A549 (cell line): ENCODE data around the gene TACC3. TPM values are rescaled to one million over a fixed set of nuclear protein-coding genes. Genes with fewer than 3 reads are reported as not detected.

Experiments
- ATAC-seq, 2 experiments: fragments of 200-7000 bp in 1 of 2; fragments of >200 bp in 1 of 2; cut with Nextera tagmentation in 1 of 2; cut with Tn5 transposase in 1 of 2; 3 replicates each; pipeline versions ENCODE4 v1.8.0 to v1.9.1; 2018 to 2020; ENCODE audit warnings: mild to moderate bottlenecking in 1 of 2, moderate library complexity in 1 of 2
- CTCF ChIA-PET: fragments of 300-600 bp; sonication (Branson Sonifier 250); formaldehyde crosslinking; extraction: SDS; loops from one replicate; lab custom pipeline; 2021; ENCODE audit warnings: antibody characterized with exemption, inconsistent platforms; lab: Yijun Ruan, JAX
- POLR2A ChIA-PET: fragments of 350-600 bp; formaldehyde crosslinking; extraction: SDS; loops from one replicate; lab custom pipeline; 2021; ENCODE audit warnings: antibody characterized with exemption, inconsistent platforms; lab: Yijun Ruan, JAX
- DNase-seq, 2 experiments: peaks; one replicate each; pipeline versions ENCODE4 v3.0.0 to v3.0.0-alpha.2; 2011 to 2016; ENCODE audit warnings: low read depth in 1 of 2, low spot score in 1 of 2
- FAIRE-seq: peaks from 2 replicates; lab custom pipeline; 2011; peaks lifted over from hg19 to GRCh38; lab: Jason Lieb, UNC
- H3K27ac ChIP-seq, 2 experiments: fragments of >200 bp; sonication (Bioruptor Twin); formaldehyde crosslinking; 3 replicates each; pipeline ENCODE4 v1.5.1; 2016 to 2017
- H3K4me1 ChIP-seq: fragments of >200 bp; sonication (Bioruptor Twin); formaldehyde crosslinking; 3 replicates; pipeline ENCODE4 v1.6.1; 2016
- H3K4me2 ChIP-seq: fragments of >200 bp; sonication (Bioruptor Twin); formaldehyde crosslinking; 3 replicates; pipeline ENCODE4 v1.6.1; 2016
- H3K4me3 ChIP-seq: fragments of >200 bp; sonication (Bioruptor Twin); formaldehyde crosslinking; 3 replicates; pipeline ENCODE4 v1.5.1; 2016
- H3K9me3 ChIP-seq: fragments of >200 bp; sonication (Bioruptor Twin); formaldehyde crosslinking; 3 replicates; pipeline ENCODE4 v1.6.1; 2016
- CBX2 ChIP-seq: fragments of 200-600 bp; sonication (generic); IDR thresholded peaks from 2 replicates; pipeline ENCODE4 v1.6.1; 2016; ENCODE audit warnings: low read depth, mild to moderate bottlenecking, borderline replicate concordance
- CHD4 ChIP-seq: fragments of 200-600 bp; sonication (generic); IDR thresholded peaks from 2 replicates; pipeline ENCODE4 v1.6.1; 2016; ENCODE audit warnings: antibody characterized with exemption, mild to moderate bottlenecking, borderline replicate concordance
- EP300 ChIP-seq, 2 experiments: fragments of >200 bp; sonication (Bioruptor Twin); formaldehyde crosslinking; IDR thresholded peaks; 2 replicates in 1 of 2; 3 replicates in 1 of 2; pipeline ENCODE4 v1.6.1; 2016 to 2017
- ESRRA ChIP-seq: fragments of 150-350 bp; IDR thresholded peaks from 2 replicates; pipeline ENCODE4 v1.6.1; 2014; ENCODE audit warnings: mild to moderate bottlenecking, low read length, borderline replicate concordance
- FOSL2 ChIP-seq, 2 experiments: fragments of 450-650 bp in 1 of 2; fragments of >200 bp in 1 of 2; sonication (Bioruptor Twin) in 1 of 2; formaldehyde crosslinking; IDR thresholded peaks; 2 replicates each; pipeline versions ENCODE4 v1.5.0 to v1.6.1; 2016 to 2020; ENCODE audit warnings: mild to moderate bottlenecking in 1 of 2, moderate library complexity in 1 of 2
- GATA3 ChIP-seq: IDR thresholded peaks from 2 replicates; pipeline ENCODE4 v1.6.1; 2012; ENCODE audit warnings: borderline replicate concordance
- HDAC2 ChIP-seq: fragments of 200-600 bp; sonication (generic); IDR thresholded peaks from 2 replicates; pipeline ENCODE4 v1.6.1; 2016
- HMGXB4 ChIP-seq: fragments of 250-450 bp; sonication (Bioruptor Pico); IDR thresholded peaks from 2 replicates; pipeline ENCODE4 v1.5.0; 2021; ENCODE audit warnings: mild to moderate bottlenecking, moderate library complexity, borderline replicate concordance
- HOXA7 ChIP-seq: fragments of 250-450 bp; sonication (Bioruptor Pico); IDR thresholded peaks from 2 replicates; pipeline ENCODE4 v1.5.0; 2020; ENCODE audit warnings: mild to moderate bottlenecking, moderate library complexity
- HOXB13 ChIP-seq: fragments of 250-450 bp; sonication (Bioruptor Pico); IDR thresholded peaks from 2 replicates; pipeline ENCODE4 v1.5.0; 2020; ENCODE audit warnings: low read depth, mild to moderate bottlenecking, moderate library complexity
- KDM5A ChIP-seq: fragments of 200-600 bp; sonication (generic); IDR thresholded peaks from 2 replicates; pipeline ENCODE4 v1.6.1; 2016; ENCODE audit warnings: antibody characterized with exemption, mild to moderate bottlenecking
- NFE2L2 ChIP-seq: fragments of 150-350 bp; conservative IDR thresholded peaks from 2 replicates; pipeline ENCODE4 v1.6.1; 2014; ENCODE audit warnings: low read length
- NR3C1 ChIP-seq: fragments of >200 bp; sonication (Bioruptor Twin); formaldehyde crosslinking; IDR thresholded peaks from 3 replicates; pipeline ENCODE4 v1.6.1; 2017
- PHF8 ChIP-seq: fragments of 200-600 bp; sonication (generic); IDR thresholded peaks from 2 replicates; pipeline ENCODE4 v1.6.1; 2016; ENCODE audit warnings: low read depth, mild to moderate bottlenecking, antibody characterized with exemption, moderate library complexity, borderline replicate concordance
- POLR2AphosphoS2 ChIP-seq: conservative IDR thresholded peaks from 2 replicates; pipeline ENCODE4 v1.6.1; 2012; ENCODE audit warnings: low read length, improper control_type of control experiment, inconsistent platforms
- REST ChIP-seq: fragments of 200-600 bp; sonication (generic); IDR thresholded peaks from 2 replicates; pipeline ENCODE4 v1.6.1; 2016; ENCODE audit warnings: antibody characterized with exemption, mild to moderate bottlenecking, moderate library complexity
- SMC3 ChIP-seq: fragments of >200 bp; sonication (Bioruptor Twin); formaldehyde crosslinking; IDR thresholded peaks from 3 replicates; pipeline ENCODE4 v1.6.1; 2018; ENCODE audit warnings: inconsistent platforms
- USF2 ChIP-seq: fragments of 450-650 bp; IDR thresholded peaks from 2 replicates; pipeline ENCODE4 v1.6.1; 2014; ENCODE audit warnings: antibody characterized with exemption
- ZFP36 ChIP-seq: fragments of 450-650 bp; IDR thresholded peaks from 2 replicates; pipeline ENCODE4 v1.6.1; 2014; ENCODE audit warnings: borderline replicate concordance; ENCODE audit not compliant: partially characterized antibody
- ZNF302 ChIP-seq: fragments of 250-450 bp; sonication (Bioruptor Pico); IDR thresholded peaks from 2 replicates; pipeline ENCODE4 v1.9.0; 2021; ENCODE audit warnings: inconsistent platforms, mild to moderate bottlenecking, moderate library complexity
- WGBS: methylation state at CpG from one replicate; pipeline ENCODE4 v1.1.6; 2017; ENCODE audit errors: missing lambda C conversion rate; 5-methylcytosine and 5-hydroxymethylcytosine counted together
- polyA plus RNA-seq, 4 experiments: library from polyadenylated mRNA; depleted of rRNA in 3 of 4; stranded (reverse); fragments of >200 nt; fragmentation: RNase III in 1 of 4; extraction: RNeasy Plus Mini Kit Qiagen cat#74134 plus additional on column Dnase treatment in 1 of 4; gene quantifications; 2 replicates in 3 of 4; 3 replicates in 1 of 4; pipeline ENCODE4 v1.2.3, GENCODE V29; 2011 to 2017

TACC3 gene
- polyA plus RNA-seq, 2 of the 4 experiments (the other 2 are of a cell fraction): 25.9 to 70.6 TPM

DNA sequence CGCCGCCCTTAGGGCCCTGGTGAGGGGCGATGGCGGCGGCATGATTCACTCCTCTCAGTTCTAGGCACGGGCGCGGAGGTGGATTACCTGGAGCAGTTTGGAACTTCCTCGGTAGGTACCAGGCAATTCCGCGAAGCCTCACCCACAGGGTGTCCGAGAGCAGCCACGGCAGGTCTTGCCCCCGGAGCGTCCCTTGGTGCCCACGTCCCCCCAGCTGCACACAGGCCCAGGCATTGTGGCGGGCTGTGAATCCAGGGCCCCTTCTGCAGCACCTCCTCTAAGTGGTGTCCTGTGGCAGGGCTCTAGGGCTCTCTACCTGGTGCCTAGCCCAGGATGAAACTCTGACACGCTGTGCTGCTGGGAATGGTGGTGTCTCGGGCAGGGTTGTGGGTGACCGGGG is 13.9 kb downstream of the TACC3 start:
- peaks cover 11% of the 10 kb centered on the region; the same call in 2 of the 3 replicates for H3K9me3 ChIP-seq
- TF ChIP-seq ESRRA (no peak), ZFP36 (no peak), ZNF302 (CRISPR knock-in tag) (no peak), HDAC2 (no peak), SMC3 (no peak), FOSL2 (IDR thresholded peaks at IDR 0.05) (no peak), FOSL2 (CRISPR knock-in tag; IDR thresholded peaks at IDR 0.05) (no peak), POLR2AphosphoS2 (no peak)
- 98% methylated on average over 8 of the region's 20 CpGs for WGBS
- H3K27ac ChIP-seq: no peak overlapping the region
- no peak overlapping the region for H3K4me3 ChIP-seq
- CTCF ChIA-PET: interaction anchor here (1.7 kb wide), 1 partner anchor 9 kb away, joined by 5 read pairs; no protein-coding TSS in a partner anchor
- POLR2A ChIA-PET: no interaction called here
- FAIRE-seq (no peak), ATAC-seq (no peak), DNase-seq (no peak)
- H3K4me1 ChIP-seq: no peaks in the 10 kb centered on the region
- no peak overlapping the region for H3K4me2 ChIP-seq

- POLR2A ChIA-PET: no interaction called here
Observed at GRCh38 chr4:1736812-1737211, 15.5 kb downstream of the TACC3 start.

More at GRCh38 chr4:1736812-1737211, 15.5 kb downstream of the TACC3 start:
- H3K4me3 ChIP-seq: no peak overlapping the region
- 90% methylated on average over 13 of the region's 13 CpGs for WGBS
- no peak for FAIRE-seq
- CTCF ChIA-PET: interaction anchor here (1.1 to 2.0 kb wide), 7 partner anchors 9 to 73 kb away, joined by 3 to 8 read pairs (median 5); no protein-coding TSS in a partner anchor
- no peak overlapping the region for H3K27ac ChIP-seq
- ATAC-seq: no peak
- H3K4me2 ChIP-seq: no peak overlapping the region
- DNase-seq: no peak
- peaks cover 11% of the 10 kb centered on the region; the same call in 2 of the 3 replicates for H3K9me3 ChIP-seq
- no peaks in the 10 kb centered on the region for H3K4me1 ChIP-seq
- TF ChIP-seq EP300 (IDR thresholded peaks at IDR 0.05) (no peak), REST (no peak), HOXB13 (CRISPR knock-in tag) (no peak), NR3C1 (no peak), CBX2 (no peak), ESRRA (no peak), CHD4 (no peak), NFE2L2 (no peak), USF2 (no peak), GATA3 (no peak), PHF8 (no peak), HMGXB4 (CRISPR knock-in tag) (no peak), HOXA7 (CRISPR knock-in tag) (no peak), KDM5A (no peak)
